Keratinocyte (primary cell): ENCODE measurements around the gene UBAP1. TPM values are rescaled to one million over a fixed set of nuclear protein-coding genes. Genes with fewer than 3 reads are reported as not detected.

Experiments used
- DNase-seq: peaks from one replicate; pipeline ENCODE4 v3.0.0-alpha.2; 2011; ENCODE audit warnings: low read depth, missing footprints, low spot score
- FAIRE-seq: peaks from 2 replicates; lab custom pipeline; 2011; peaks lifted over from hg19 to GRCh38; lab: Jason Lieb, UNC
- H2AFZ ChIP-seq: 2 replicates; pipeline ENCODE4 v1.6.0; 2012; ENCODE audit warnings: low read length, control low read depth, inconsistent platforms; ENCODE audit not compliant: control insufficient read depth
- H3K27ac ChIP-seq: 2 replicates; pipeline ENCODE4 v1.5.1; 2011; ENCODE audit warnings: low read length; ENCODE audit not compliant: control insufficient read depth, insufficient read depth
- H3K27me3 ChIP-seq: 3 replicates; pipeline ENCODE4 v1.6.0; 2011; ENCODE audit warnings: low read length; ENCODE audit not compliant: control insufficient read depth, insufficient read depth; ENCODE audit errors: extremely low read depth
- H3K36me3 ChIP-seq, 2 experiments: 2 replicates in 1 of 2; 3 replicates in 1 of 2; pipeline ENCODE4 v1.5.1; 2011; ENCODE audit warnings: low read length in 2 of 2, mild to moderate bottlenecking in 1 of 2; ENCODE audit not compliant: control insufficient read depth in 2 of 2, insufficient read depth in 2 of 2; ENCODE audit errors: extremely low read depth in 1 of 2
- H3K4me1 ChIP-seq: 3 replicates; pipeline ENCODE4 v1.5.1; 2011; ENCODE audit warnings: low read length; ENCODE audit not compliant: control insufficient read depth, insufficient read depth; ENCODE audit errors: extremely low read depth
- H3K4me2 ChIP-seq: 3 replicates; pipeline ENCODE4 v1.6.0; 2011; ENCODE audit warnings: low read depth, low read length; ENCODE audit not compliant: control insufficient read depth, insufficient read depth; ENCODE audit errors: extremely low read depth
- H3K4me3 ChIP-seq, 3 experiments: fragments of 200-600 bp in 1 of 3; sonication (generic) in 1 of 3; 2 replicates in 2 of 3; 3 replicates in 1 of 3; pipeline ENCODE4 v1.5.1; 2011 to 2016; ENCODE audit warnings: low read length in 3 of 3, mild to moderate bottlenecking in 3 of 3, control low read depth in 2 of 3, inconsistent platforms in 1 of 3, low read depth in 1 of 3, mixed read lengths in 1 of 3, mixed run types in 1 of 3, moderate library complexity in 1 of 3; ENCODE audit not compliant: control insufficient read depth in 2 of 3, insufficient read depth in 2 of 3; ENCODE audit errors: extremely low read depth in 1 of 3
- H3K79me2 ChIP-seq: 2 replicates; pipeline ENCODE4 v1.6.0; 2012; ENCODE audit warnings: low read length; ENCODE audit not compliant: control insufficient read depth, insufficient read depth
- H3K9ac ChIP-seq: 3 replicates; pipeline ENCODE4 v1.6.0; 2011; ENCODE audit warnings: low read length; ENCODE audit not compliant: control insufficient read depth, insufficient read depth; ENCODE audit errors: extremely low read depth
- H3K9me1 ChIP-seq: 3 replicates; pipeline ENCODE4 v1.6.0; 2011; ENCODE audit warnings: low read length; ENCODE audit not compliant: control insufficient read depth, insufficient read depth; ENCODE audit errors: extremely low read depth
- H3K9me3 ChIP-seq: 2 replicates; pipeline ENCODE4 v1.5.1; 2012; ENCODE audit warnings: low read depth, low read length; ENCODE audit not compliant: control insufficient read depth
- H4K20me1 ChIP-seq: 3 replicates; pipeline ENCODE4 v1.6.0; 2011; ENCODE audit warnings: low read length; ENCODE audit not compliant: control insufficient read depth, insufficient read depth; ENCODE audit errors: extremely low read depth
- EZH2 ChIP-seq: IDR thresholded peaks from one replicate; pipeline ENCODE4 v1.6.1; 2012; ENCODE audit warnings: inconsistent platforms, mild to moderate bottlenecking, low read length, moderate library complexity
- dilution Hi-C: fragments of 300-500 bp; cut with MboI; formaldehyde crosslinking; loops from one replicate; pipeline ENCODE4 v1.7.0; 2020; ENCODE audit warnings: low sequenced_read_pairs; ENCODE audit not compliant: extremely low pct_ligation_motif_present
- polyA plus RNA-seq, 5 experiments: library from polyadenylated mRNA; depleted of rRNA in 3 of 5; stranded (reverse) in 3 of 5; stranded (forward) in 1 of 5; unstranded in 1 of 5; fragments of >200 nt; gene quantifications; 1 replicate in 1 of 5; 2 replicates in 3 of 5; 3 replicates in 1 of 5; pipeline versions ENCODE4 v1.2.1 to v1.2.3, GENCODE V29; 2011 to 2012; ENCODE audit warnings: missing spikeins in 2 of 5, low read depth in 1 of 5, low replicate concordance in 1 of 5
- TF ChIP-seq, protein P1 (sequence below), 3 experiments: IDR thresholded peaks in 1 of 3; conservative IDR thresholded peaks in 1 of 3; optimal IDR thresholded peaks in 1 of 3; 2 replicates in 2 of 3; 3 replicates in 1 of 3; pipeline versions ENCODE3 to v1.5.1; 2011; ENCODE audit warnings: low read length in 3 of 3, mild to moderate bottlenecking in 3 of 3, moderate library complexity in 2 of 3, control low read depth in 1 of 3, inconsistent platforms in 1 of 3; ENCODE audit not compliant: insufficient read depth in 2 of 3; ENCODE audit errors: extremely low read depth in 1 of 3

The UBAP1 gene
- polyA plus RNA-seq, 1 donor (not counting 4 experiments of a cell fraction or from before 2014, with no cell fraction given) = 81.8 TPM

DNA sequence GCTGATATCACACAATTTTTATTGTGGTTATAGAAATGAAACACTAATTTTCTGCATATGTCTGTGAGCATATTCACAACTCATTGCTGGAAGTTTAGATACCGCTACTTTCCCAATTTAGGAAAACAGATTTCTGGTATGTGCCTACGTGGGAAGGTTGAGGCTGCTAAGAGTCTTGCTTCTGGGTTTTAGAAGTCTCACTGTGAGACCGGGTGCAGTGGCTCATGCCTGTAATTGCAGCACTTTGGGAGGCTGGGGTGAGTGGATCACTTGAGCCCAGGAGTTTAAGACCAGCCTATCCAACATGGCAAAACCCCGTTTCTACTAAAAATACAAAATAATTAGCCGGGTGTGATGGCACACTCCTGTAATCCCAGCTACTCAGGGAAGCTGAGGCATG is 39.6 kb downstream of the UBAP1 start:
- DNase-seq (no peak), FAIRE-seq (no peak)
- Histone ChIP-seq H4K20me1 (no peaks in the 10 kb centered on the region), H3K9ac (no peak overlapping the region), H3K4me3 (no peak overlapping the region), H3K4me1 (peaks cover 14% of the 10 kb centered on the region), H3K9me1 (no peaks in the 10 kb centered on the region), H2AFZ (no peak overlapping the region), H3K36me3 (no peaks in the 10 kb centered on the region), H3K79me2 (peaks cover 37% of the 10 kb centered on the region), H3K27ac (no peak overlapping the region), H3K9me3 (no peaks in the 10 kb centered on the region), H3K27me3 (no peaks in the 10 kb centered on the region), H3K4me2 (no peak overlapping the region)
- TF ChIP-seq, protein P1, sequence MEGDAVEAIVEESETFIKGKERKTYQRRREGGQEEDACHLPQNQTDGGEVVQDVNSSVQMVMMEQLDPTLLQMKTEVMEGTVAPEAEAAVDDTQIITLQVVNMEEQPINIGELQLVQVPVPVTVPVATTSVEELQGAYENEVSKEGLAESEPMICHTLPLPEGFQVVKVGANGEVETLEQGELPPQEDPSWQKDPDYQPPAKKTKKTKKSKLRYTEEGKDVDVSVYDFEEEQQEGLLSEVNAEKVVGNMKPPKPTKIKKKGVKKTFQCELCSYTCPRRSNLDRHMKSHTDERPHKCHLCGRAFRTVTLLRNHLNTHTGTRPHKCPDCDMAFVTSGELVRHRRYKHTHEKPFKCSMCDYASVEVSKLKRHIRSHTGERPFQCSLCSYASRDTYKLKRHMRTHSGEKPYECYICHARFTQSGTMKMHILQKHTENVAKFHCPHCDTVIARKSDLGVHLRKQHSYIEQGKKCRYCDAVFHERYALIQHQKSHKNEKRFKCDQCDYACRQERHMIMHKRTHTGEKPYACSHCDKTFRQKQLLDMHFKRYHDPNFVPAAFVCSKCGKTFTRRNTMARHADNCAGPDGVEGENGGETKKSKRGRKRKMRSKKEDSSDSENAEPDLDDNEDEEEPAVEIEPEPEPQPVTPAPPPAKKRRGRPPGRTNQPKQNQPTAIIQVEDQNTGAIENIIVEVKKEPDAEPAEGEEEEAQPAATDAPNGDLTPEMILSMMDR (optimal IDR thresholded peaks at IDR 0.05 in 1 of 3, IDR thresholded peaks at IDR 0.05 in 1 of 3, conservative IDR thresholded peaks at IDR 0.05 in 1 of 3; ENCODE audit: extremely low read depth in 1 of 3, insufficient read depth in 2 of 3, low read length in 3 of 3) = no peak
- TF ChIP-seq EZH2 = no peak
- dilution Hi-C loops = no loop called here

DNA sequence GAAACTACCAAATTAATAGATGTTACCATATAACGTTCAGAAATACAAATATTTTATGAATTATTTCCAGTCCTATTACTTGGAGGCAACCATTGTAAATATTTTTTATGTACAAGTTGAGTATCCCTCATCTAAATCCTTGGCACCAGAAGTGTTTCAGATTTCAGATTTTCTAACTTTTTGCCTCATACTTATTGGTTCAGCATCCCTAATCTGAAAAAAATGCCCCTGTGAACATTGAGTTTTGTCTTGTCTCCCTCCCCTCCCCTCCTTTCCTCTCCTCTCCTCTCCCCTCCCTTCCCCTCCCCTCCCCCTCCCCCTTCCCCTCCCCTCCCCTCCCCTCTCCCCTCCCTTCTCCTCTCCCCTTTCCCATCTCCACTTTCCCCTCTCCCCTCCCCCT is 40.6 kb downstream of the UBAP1 start:
- Histone ChIP-seq H3K27ac (no peak overlapping the region), H3K4me2 (no peak overlapping the region), H3K4me1 (peaks cover 14% of the 10 kb centered on the region), H3K9me3 (no peaks in the 10 kb centered on the region), H3K4me3 (no peak overlapping the region), H2AFZ (no peak overlapping the region), H3K27me3 (no peaks in the 10 kb centered on the region), H3K9me1 (no peaks in the 10 kb centered on the region), H3K79me2 (peaks cover 41% of the 10 kb centered on the region), H3K9ac (no peak overlapping the region), H4K20me1 (no peaks in the 10 kb centered on the region), H3K36me3 (peaks cover 0 to 5% of the 10 kb centered on the region in 2 experiments)
- dilution Hi-C loops = no loop called here
- DNase-seq (no peak), FAIRE-seq (no peak)
- TF ChIP-seq, protein P1 (optimal IDR thresholded peaks at IDR 0.05 in 1 of 3, IDR thresholded peaks at IDR 0.05 in 1 of 3, conservative IDR thresholded peaks at IDR 0.05 in 1 of 3; ENCODE audit: extremely low read depth in 1 of 3, insufficient read depth in 2 of 3, low read length in 3 of 3) = no peak
- no peak for TF ChIP-seq EZH2
